Omental fat pad (tissue), 4 donors: ENCODE results near the gene ANO2. TPM values are rescaled to one million over a fixed set of nuclear protein-coding genes. Genes with fewer than 3 reads are reported as not detected.

Experiments used
- ATAC-seq: fragments of 150-250 bp; one replicate; pipeline ENCODE4 v1.9.1; 2016; ENCODE audit warnings: mild to moderate bottlenecking, moderate library complexity; ENCODE audit not compliant: low FRiP score
- DNase-seq: peaks from one replicate; pipeline ENCODE4 v3.0.0-alpha.2; 2019; ENCODE audit warnings: low spot score
- total RNA-seq, 4 donors: library from RNA; depleted of rRNA; stranded (reverse); fragments of >200 nt; gene quantifications; one replicate each; pipeline ENCODE4 v1.1.0, GENCODE V29; 2016
- TF ChIP-seq, protein P1 (sequence below), 3 donors: fragments of 450-650 bp; IDR thresholded peaks; one replicate each; pipeline ENCODE4 v1.5.1; 2016 to 2017; ENCODE audit warnings: antibody characterized with exemption in 3 of 3, mild to moderate bottlenecking in 3 of 3, moderate library complexity in 2 of 3

ANO2 gene
- total RNA-seq, 4 donors from 2014 or later: 7.0 to 95.0 (median 20.8) TPM

DNA sequence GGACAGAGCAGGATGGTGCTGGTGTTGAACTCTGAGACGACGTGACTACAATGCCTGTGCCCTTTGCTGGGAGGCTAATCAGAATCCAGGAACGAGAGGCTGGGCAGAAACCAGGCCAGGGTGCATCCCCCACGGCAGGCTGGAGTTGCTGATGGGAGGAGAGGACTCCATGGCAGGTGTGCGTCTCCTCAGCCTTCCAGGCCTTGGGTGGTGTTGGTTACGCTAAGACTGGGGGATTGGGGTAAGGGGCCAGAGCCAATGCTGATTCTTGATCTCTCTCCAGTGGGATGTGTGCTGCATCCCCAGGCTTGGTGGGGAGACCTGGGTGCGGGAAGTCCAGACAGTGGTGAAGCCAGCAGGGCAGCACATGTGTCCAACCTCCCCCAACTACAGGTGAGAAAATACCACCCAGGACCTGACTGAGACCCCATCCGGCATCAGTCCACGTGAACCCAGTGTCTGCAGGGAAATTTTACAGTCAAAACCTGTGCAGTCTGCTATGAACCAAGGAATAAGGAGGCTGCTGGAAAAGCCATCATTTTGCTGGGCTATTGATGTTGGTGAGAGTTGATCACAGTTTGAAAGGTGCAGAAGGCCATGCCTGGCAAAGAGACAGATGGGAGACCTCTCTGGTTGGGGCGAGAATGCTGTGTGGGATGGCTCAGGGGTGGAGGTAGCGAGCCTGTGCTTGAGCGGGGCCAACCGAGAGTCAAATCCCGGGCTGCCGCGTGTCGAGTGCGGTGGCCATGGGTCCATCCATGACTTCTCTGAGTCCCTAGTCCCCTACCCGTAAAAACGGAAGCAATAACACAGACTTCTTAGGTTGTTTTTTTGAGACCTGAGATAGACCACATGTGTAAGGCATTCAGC lies 423.4 kb downstream of the ANO2 start:
- ATAC-seq: no peak
- no peak for DNase-seq
- TF ChIP-seq, protein P1, sequence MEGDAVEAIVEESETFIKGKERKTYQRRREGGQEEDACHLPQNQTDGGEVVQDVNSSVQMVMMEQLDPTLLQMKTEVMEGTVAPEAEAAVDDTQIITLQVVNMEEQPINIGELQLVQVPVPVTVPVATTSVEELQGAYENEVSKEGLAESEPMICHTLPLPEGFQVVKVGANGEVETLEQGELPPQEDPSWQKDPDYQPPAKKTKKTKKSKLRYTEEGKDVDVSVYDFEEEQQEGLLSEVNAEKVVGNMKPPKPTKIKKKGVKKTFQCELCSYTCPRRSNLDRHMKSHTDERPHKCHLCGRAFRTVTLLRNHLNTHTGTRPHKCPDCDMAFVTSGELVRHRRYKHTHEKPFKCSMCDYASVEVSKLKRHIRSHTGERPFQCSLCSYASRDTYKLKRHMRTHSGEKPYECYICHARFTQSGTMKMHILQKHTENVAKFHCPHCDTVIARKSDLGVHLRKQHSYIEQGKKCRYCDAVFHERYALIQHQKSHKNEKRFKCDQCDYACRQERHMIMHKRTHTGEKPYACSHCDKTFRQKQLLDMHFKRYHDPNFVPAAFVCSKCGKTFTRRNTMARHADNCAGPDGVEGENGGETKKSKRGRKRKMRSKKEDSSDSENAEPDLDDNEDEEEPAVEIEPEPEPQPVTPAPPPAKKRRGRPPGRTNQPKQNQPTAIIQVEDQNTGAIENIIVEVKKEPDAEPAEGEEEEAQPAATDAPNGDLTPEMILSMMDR (IDR thresholded peaks at IDR 0.05): no peak

- DNase-seq (no peak), ATAC-seq (no peak)
- TF ChIP-seq, protein P1 (IDR thresholded peaks at IDR 0.05): no peak
These were observed 424.2 kb downstream of the ANO2 start for GRCh38 chr12:5520831-5521230.

DNA sequence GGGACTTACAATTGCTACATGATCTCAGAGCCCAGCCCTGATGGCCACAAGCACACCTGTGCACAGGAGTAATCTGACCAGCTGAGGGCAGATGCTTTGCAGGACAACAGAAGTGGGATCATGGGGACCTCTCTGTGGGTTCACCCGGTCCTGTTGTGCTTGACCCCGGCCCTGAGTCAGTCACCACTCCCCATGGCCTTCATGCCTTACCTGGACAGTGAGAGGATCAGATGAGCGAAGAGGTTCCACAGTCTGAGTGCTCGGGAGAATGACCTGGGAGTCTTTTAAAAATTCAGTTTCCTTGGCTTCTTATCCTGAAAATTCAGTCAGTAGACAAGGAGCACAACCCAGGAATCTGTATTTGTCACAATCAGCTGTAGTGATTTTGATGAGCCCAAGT lies 425.0 kb downstream of the ANO2 start:
- no peak for ATAC-seq
- TF ChIP-seq, protein P1 (IDR thresholded peaks at IDR 0.05): no peak
- no peak for DNase-seq

DNA sequence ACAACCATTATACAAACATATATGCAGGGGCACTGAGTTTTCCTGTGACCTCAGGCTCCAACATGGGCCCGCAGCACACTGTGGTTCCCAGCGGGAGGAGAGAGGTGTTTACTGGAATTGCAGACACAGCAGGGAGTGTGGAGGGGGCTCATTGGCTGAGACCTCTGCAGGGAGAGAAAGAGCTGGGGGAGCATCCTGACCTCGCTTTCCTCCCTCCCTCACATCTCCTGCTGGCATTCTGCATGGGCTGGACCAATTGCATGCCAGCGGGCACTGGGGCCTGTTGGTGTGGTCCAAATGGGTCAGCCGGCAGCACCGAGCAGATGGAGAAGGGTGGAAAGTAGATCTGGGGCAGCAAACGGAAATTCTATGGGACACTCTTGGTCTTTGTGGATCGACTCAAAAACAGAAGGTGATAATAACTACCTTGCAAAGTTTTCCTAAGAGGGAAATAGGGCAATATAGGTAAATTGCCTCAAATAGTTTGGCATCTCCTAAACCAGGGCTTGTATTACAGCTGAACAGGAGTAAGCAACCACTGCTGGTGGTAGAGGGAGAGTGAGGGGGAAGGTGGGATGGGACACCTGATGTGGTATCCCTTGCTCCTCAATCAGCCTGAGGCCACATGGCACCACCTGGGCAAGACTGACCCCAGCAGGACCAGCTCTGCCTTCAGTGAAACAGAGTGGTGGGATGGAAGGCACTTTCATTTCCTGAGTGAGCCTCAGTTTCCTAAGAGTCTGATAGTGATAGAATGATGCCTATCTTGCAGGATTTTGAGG lies 426.3 kb downstream of the ANO2 start:
- DNase-seq: no peak

DNA sequence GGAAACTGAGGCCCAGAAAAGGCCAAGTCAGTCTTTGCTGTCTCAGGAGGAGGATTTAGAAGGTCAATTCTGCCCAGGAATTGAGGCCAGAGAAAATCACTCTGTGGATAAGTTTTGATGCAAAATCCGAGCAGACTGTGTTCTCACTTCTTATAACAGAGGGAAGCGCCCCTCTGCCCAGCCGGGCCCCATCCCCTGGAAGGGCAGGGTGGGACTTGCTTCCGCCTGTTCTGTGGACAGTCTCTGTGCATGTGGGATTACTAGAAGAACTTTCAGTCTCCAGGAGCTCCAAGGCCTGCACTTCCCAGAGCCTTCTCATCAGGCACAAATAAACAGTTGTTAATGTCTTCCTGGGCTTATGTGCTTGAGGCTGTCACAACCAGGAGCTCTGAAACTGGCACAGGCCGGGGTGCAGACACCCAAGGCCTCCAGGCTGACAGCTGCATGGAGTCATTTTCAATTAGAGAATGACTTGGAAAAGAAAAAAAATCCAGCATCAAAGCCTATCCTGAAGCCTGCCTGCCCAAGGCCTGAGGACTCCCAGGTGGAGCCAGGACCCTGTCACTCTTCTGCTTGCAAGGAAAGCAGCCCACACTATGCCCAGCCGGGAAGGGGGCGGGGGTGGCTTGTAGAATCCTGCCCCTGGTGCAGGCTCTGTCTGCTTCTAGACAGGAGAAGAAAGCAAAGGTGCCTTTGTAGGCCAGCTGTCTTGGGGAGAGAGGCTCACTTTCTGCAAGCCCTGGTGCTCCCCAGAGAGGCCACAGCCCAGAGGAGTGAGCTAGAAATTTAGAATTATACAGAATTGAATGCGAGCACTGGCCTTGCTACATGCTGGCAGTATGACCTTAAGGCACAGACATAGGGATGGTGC lies 428.5 kb downstream of the ANO2 start:
- TF ChIP-seq, protein P1 (IDR thresholded peaks at IDR 0.05): no peak
- DNase-seq (no peak), ATAC-seq (no peak)

More for the DNA sequence above, 426.3 kb downstream of the ANO2 start:
- TF ChIP-seq, protein P1 (IDR thresholded peaks at IDR 0.05): no peak
- ATAC-seq: no peak

- TF ChIP-seq, protein P1 (IDR thresholded peaks at IDR 0.05): no peak
- ATAC-seq: no peak
- DNase-seq: no peak
These were observed 429.6 kb downstream of the ANO2 start for GRCh38 chr12:5515458-5515857.
